ENCODE measurements around the gene NRARP. TPM values are rescaled to one million over a fixed set of nuclear protein-coding genes. Genes with fewer than 3 reads are reported as not detected.

The NRARP gene
- total RNA-seq, 4 donors from 2014 or later = 4.6 to 12.3 (median 7.2) TPM

GRCh38 chr9:137271696-137272076, 30.4 kb downstream of the NRARP start:
- TF ChIP-seq CTCF (IDR thresholded peaks at IDR 0.05) = no peak
- no peak for DNase-seq (ENCODE audit: low spot score)
- no peak for ATAC-seq (ENCODE audit: low FRiP score)

- TF ChIP-seq CTCF (IDR thresholded peaks at IDR 0.05) = no peak
- no peak for ATAC-seq (ENCODE audit: low FRiP score)
- no peak for DNase-seq (ENCODE audit: low spot score)
These were observed 31.0 kb downstream of the NRARP start for GRCh38 chr9:137270929-137271695.

GRCh38 chr9:137269231-137269772, 32.8 kb downstream of the NRARP start:
- DNase-seq (ENCODE audit: low spot score) = no peak
- no peak for TF ChIP-seq CTCF (IDR thresholded peaks at IDR 0.05)
- ATAC-seq (ENCODE audit: low FRiP score) = no peak

- DNase-seq (ENCODE audit: low spot score) = no peak
- no peak for TF ChIP-seq CTCF (IDR thresholded peaks at IDR 0.05)
- no peak for ATAC-seq (ENCODE audit: low FRiP score)
These were observed 33.4 kb downstream of the NRARP start for GRCh38 chr9:137268538-137269201.

- TF ChIP-seq CTCF (IDR thresholded peaks at IDR 0.05) = no peak
- ATAC-seq (ENCODE audit: low FRiP score) (no peak), DNase-seq (ENCODE audit: low spot score) (no peak)
These were observed 34.1 kb downstream of the NRARP start for GRCh38 chr9:137267933-137268355.

GRCh38 chr9:137266585-137267453, 35.3 kb downstream of the NRARP start:
- ATAC-seq (ENCODE audit: low FRiP score) = no peak
- TF ChIP-seq CTCF (IDR thresholded peaks at IDR 0.05) = no peak
- no peak for DNase-seq (ENCODE audit: low spot score)

Data from omental fat pad (tissue), 4 donors.